Renal cortical epithelial cell (primary cell): ENCODE data around the gene PFKL. TPM values are rescaled to one million over a fixed set of nuclear protein-coding genes. Genes with fewer than 3 reads are reported as not detected.

Source experiments
- DNase-seq: peaks from one replicate; pipeline ENCODE4 v3.0.0-alpha.2; 2011; ENCODE audit warnings: low read depth
- total RNA-seq: library from RNA; depleted of rRNA; stranded (reverse); fragments of >200 nt; gene quantifications from 2 replicates; pipeline ENCODE4 v1.2.3, GENCODE V29; 2014

PFKL gene
- total RNA-seq, 1 donor from 2014 or later = 250 TPM

DNA sequence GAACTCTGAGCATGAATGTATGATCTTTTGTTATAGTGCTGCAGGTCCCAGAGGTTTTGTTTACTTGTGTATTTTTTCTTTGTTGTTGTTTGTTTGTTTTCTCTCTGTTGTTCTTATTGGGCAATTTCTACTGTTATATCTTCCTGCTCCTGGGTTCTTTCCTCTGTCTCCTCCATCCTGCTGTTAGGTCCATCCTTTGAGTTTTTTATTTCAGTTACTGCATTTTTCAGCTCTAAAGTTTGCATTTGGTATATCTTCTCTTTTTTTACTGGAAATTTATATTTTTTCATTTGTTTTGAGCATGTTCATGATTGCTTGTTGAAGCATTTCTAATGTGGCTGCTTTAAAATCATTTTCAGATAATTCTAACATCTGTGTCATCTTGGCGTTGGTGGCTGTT is 63.4 kb downstream of the PFKL start:
- DNase-seq = no peak

DNA sequence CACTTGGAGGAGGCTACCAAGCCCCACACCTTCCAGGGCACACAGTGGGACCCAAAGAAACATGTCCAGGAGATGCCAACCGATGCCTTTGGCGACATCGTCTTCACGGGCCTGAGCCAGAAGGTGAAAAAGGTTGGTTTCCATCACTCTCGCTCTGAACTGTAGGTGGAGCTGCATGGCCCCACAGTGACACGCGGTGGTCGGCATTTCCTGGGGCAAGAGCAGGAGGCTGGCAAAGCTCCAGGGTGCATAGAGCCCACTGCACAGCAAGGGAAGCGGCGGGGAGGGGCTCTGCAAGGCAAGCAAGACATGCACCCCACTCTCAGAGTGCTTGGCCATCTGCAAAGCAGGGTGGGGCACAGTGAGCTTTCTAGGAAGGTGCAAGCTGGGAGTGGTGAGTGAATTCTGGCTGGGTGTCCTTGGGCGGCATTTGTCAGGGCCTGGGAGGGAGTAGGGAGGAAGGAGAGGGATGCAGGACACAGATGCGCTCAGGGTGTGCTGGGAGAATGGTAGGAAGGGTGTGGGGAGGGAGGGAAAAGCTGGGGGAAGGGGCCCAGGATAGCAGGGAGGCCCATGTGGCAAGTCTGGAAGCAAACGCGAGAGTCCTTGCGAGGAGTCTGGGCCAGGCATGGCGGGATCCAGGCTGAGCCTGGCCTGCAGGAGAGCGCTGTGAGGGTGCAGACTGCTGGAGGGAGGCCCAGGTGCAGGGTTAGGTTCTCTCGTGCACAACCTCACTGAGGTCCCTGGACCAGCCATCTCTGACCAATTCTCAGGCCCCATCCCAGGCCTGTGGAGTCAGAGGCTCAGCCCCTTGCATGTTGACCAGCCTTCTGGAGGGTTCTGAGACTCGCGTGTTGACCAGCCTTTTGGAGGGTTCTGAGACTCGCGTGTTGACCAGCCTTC is 64.5 kb downstream of the PFKL start:
- no peak for DNase-seq

DNA sequence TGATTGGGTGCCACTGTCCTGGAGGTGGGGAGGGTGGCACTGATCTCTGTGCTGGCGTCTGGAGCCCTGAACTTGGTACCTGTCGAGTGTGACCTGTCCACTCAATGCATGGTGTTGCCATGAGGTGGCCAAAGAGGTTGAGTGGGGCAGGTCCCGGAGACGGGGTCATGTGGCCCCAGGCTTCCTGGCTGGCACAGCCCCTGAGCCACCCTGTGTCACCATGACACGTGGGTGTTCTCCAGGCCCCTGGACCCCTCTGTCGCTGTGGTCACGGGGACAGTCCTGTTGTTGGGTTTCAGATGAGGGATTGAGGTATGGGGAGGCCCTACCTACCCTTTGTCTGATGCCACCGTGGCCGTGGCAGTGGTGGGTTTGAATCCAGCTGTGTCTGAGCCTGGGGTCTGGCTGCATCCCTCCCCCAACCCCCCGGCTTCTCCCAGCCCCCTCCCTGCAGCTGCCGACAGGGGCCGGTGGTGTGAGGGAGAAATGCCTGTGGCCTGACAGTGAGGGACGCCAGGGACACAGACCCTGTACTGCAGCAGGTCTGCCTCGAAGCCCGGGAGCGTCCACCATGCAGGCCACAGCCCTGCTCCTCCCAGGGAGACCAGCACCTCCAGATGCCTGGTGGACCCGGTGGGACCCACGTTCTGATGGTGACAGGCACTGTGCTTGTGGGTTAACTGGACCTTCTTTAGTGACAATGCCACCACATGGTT is 65.6 kb downstream of the PFKL start:
- no peak for DNase-seq

DNA sequence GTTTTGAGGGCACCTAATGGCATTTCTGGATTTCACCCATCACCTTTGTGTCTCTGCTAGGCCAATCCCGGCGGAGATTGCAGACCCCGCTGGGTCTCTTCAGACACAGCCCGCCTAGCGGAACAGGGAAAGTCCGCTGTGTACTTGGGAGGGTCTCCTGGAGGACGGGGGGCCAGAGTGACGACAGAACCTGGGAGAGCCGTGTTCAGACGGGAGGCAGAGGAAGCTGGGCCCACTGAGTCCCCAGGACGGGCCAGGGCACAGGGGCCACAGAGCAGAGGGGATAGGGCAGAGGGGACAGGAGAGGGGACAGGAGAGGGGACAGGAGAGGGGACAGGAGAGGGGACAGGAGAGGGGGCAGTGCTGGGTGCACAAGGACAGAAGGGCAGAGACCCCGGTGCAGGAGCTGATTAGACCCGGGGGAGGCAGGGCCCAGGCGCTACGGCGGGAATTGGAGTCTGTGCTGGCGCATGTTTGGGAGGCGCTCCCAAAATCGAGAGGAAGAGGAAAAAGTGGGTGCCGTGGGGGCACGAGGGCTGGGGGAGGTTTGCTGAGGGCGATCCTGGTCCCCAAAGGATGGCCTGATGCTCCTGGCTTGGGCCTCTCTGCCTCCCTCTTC is 66.2 kb downstream of the PFKL start:
- no peak for DNase-seq

DNA sequence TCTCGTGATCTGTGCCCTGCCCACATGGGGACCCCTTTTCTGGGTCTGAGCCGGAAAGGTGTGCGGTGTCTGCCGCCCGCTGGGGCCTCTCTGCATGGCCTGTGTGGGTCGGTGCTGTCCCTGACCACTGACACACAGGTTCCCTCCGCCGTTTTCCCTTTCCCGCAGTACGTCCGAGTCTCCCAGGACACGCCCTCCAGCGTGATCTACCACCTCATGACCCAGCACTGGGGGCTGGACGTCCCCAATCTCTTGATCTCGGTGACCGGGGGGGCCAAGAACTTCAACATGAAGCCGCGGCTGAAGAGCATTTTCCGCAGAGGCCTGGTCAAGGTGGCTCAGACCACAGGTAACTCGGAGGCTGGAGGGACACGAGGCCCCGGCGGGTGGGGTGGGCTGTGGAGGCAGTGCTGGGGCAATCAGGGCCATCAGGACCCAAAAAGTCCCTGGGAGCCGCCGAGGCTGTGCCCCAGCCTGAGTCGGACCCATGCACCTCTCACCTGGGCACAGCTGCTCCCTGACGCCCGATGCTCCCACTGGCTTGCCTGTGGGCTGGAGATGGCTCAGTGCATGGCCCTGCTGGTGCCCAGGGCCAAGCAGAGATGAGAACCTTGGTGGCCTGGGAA is 66.8 kb downstream of the PFKL start:
- DNase-seq = no peak

DNA sequence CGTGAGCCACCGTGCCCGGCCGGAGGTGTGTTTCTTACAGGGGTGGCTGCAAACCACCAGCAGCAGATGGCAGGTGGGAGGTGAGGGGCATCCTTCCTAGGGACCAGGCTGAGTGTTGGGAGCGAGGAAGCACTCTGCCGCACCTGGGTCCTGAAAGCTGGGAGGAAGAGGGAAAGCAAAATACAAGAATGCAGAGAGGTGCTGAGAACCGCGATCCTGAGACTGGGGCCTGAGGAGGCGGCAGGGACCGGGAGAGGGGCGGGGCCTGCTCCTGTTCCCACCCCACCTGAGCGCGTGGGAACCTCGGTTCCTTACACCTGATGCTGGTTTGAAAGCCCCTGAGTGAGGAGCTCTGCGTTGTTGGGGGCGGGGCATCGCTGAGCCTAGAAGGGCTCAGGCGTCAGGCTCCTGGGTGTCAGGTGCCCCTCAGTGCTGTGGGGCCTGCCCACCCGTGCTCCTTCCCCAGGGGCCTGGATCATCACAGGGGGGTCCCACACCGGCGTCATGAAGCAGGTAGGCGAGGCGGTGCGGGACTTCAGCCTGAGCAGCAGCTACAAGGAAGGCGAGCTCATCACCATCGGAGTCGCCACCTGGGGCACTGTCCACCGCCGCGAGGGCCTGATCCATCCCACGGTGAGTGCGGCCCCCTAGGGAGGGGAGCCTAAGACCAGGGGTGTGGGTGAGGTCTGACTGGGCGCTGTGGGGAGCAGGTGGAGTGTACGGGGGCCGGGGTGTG is 69.0 kb downstream of the PFKL start:
- no peak for DNase-seq

DNA sequence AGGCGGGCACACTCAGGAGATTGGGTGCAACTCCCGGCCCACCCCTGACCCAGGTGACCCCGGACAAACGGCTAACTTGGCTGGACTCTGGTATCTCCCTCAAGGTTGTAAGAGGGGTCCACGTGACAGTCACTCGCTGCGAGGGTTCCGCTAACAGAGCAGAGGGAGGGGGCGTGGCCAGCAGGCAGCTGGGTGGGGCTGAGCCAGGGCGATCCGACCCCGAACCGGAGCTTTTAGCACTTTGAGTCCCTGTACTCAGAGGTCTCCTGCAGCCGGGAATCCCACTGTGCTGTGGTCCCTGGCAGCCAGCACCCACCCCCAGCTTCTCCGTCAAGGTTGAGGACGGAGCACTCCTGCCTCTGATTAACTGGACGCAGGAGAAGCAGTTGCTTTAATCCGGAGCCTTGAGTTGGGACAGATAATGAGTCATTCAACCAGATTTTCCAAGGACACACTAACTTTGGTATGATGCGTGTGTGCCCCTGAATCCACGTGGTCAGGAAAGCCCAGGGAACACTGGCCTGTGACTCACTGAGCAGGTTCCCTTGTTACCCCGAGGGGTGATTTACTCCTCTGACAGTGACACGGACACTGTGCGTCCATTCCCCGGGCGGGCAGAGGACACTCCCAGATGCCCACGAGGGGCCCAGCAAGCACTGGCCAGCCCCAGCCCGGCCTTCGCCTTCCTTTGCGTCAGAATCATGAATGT is 70.3 kb downstream of the PFKL start:
- DNase-seq = peak; percentile 77

DNA sequence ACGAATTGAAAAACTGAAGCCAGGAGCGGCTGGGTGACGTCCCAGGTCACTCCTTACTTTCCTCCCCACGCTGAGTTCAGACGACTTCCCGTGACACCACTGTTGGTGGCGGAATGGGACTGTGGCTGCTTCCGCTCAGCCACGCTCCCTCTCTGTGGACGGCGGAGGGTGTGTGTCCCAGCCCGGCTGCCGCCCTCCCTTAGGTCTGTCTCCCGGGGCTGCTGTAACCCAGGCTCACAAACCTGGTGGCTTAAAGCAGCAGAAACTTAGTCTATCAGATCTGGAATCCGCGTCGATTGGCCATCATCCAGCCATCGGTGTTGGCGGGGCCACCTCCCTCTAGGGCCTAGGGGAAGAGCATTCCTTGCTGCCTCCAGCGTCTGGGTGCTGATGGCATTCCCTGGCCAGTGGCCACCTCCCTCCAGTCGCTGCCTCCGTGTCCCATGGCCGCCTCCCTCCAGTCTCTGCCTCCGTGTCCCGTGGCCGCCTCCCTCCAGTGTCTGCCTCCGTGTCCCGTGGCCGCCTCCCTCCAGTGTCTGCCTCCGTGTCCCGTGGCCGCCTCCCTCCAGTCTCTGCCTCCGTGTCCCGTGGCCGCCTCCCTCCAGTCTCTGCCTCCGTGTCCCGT is 71.0 kb downstream of the PFKL start:
- no peak for DNase-seq

DNA sequence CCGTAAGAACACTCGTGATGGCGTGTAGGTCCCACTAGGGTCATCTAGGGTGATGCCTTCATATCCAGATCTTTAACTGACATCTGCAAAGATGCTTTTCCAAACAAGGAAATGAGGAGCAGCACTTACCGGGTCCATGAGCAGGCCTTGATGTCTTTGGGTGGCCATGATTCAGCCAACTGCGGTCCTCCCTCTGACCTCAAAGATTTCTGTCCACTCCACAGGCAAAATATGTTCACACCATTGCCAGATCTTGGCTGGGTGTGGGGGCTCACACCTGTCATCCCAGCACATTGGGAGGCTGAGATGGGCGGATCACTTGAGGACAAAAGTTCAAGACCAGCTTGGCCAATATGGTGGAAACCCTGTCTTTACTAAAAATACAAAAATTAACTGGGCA is 71.7 kb downstream of the PFKL start:
- DNase-seq = no peak

DNA sequence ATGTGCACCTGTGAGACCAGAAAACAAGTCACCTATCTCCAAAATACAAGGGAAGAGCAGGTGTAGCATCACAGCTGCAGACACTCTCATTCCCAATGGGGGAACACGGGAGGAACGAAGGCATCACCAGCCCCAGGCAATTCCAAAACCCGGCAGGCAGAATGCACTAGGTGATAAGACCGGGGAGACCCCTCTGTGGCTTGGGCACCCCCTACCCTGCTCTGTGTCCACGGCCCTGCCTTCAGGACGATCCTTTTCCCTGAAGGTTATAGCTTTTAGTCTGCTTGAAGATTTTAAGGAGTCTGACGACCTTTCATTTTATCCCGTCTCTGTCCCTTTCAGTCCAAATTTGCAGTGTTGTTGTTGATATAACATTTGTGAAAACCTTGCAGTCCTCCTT is 72.8 kb downstream of the PFKL start:
- no peak for DNase-seq

DNA sequence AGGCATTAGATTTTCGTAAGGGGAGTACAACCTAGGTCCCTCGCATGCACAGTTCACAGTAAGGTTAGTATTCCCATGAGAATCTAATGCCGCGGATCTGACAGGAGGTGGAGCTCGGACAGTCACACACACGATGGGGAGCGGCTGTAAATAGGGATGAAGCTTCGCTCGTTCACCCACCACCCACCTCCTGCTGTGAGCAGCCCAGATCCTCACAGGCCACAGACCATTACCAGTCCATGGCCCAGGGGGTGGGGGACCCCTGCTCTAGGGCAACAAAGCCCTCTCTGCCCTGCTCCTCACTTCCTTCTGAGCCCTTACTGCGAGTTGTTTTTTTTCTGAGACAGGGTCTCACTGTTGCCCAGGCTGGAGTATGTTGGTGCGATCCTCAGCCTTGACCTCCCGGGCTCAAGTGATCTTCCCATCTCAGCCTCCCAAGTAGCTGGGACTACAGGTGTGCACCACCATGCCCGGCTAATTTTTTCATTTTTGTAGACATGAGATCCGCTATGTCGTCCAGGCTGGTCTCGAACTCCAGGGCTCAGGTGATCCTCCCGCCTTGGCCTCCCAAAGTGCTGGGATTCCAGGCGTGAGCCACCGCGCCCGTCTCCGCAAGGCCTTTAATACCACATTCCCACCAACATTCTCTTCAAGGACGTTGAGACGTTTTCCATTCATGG is 74.9 kb downstream of the PFKL start:
- DNase-seq = no peak

DNA sequence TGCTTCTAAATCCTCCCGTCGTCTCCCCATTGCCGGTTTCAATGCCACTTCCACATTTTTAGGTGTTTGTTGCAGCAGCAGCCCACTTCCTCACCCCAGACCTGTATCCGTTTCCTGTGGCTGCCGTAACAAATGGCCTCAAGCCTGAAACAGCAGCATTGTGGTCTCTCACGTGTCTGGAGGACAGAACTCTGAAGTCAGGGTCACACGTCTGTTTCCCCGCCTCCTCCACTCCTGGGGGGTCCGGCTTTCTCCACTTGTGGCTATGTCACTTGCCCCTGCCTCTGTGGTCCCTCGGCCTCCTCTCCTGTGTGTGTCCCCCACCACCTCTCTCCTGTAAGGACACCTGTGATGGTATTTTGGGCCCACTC is 75.4 kb downstream of the PFKL start:
- DNase-seq = no peak

DNA sequence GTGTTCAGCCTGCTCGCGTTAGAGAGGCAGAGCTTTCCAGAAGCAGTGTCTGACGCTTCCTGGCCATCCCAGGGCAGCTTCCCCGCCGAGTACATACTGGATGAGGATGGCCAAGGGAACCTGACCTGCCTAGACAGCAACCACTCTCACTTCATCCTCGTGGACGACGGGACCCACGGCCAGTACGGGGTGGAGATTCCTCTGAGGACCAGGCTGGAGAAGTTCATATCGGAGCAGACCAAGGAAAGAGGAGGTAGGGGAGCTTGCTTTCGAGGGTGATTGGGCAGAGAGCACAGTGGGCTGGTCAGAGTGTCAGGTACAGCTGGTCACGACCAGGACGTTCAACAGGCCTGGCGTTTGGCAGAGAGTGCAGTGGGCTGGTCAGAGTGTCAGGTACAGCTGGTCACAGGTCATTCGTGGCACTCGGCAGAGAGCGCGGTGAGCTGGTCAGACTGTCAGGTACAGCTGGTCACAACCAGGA is 75.9 kb downstream of the PFKL start:
- DNase-seq = no peak

DNA sequence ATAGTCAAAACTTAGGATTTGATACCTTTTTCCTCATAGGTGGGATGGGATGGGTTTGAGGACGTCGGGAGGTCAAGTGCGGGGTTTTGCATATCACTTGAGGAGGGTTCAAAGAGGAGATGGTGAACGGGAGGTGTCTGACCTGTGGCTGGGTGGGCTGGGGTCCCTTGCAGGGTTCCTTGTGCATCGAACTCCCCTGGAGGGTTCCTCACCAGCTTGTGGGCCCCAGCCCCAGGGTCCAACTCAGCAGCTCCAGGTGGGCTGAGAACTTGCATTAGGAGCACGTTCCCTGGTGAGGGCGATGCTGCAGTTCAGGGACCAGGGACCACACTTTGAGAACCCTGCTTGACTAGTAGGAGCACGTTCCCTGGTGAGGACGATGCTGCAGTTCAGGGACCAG is 76.8 kb downstream of the PFKL start:
- DNase-seq = no peak

Other genes starting within 250 kb of the PFKL start
- 5.4 TPM in 1 of 2 replicates, not detected in the other for gene PWP2, start 192.7 kb upstream of the PFKL start, total RNA-seq
- 5.3 and 14.9 TPM in 2 replicates for gene GATD3, start 166.4 kb upstream of the PFKL start, total RNA-seq
- 0.69 and 0.99 TPM in 2 replicates for gene ICOSLG, start 59.1 kb upstream of the PFKL start, total RNA-seq
- not detected in 2 replicates for gene DNMT3L, start 38.2 kb upstream of the PFKL start, total RNA-seq
- gene AIRE, start 14.2 kb upstream of the PFKL start, total RNA-seq = not detected in 2 replicates
- 7.6 and 13.0 TPM in 2 replicates for gene CFAP410, start 39.3 kb downstream of the PFKL start, total RNA-seq
- gene TRPM2, start 53.6 kb downstream of the PFKL start, total RNA-seq = 0.52 and 1.4 TPM in 2 replicates
- 0.52 and 3.1 TPM in 2 replicates for gene LRRC3, start 155.5 kb downstream of the PFKL start, total RNA-seq
- gene KRTAP10-1, start 240.1 kb downstream of the PFKL start, total RNA-seq = not detected in 2 replicates